ENCODE data around the gene HBQ1.
"Not testable (repeated sequence)": the region's sequence is repeated elsewhere in the genome, so short reads cannot be mapped to it uniquely, and the experiment has no call there.

- not testable (repeated sequence) for TF ChIP-seq POLR2AphosphoS5, POLR2A, EP300 (IDR thresholded peaks at IDR 0.05)
- TF ChIP-seq, protein P1, sequence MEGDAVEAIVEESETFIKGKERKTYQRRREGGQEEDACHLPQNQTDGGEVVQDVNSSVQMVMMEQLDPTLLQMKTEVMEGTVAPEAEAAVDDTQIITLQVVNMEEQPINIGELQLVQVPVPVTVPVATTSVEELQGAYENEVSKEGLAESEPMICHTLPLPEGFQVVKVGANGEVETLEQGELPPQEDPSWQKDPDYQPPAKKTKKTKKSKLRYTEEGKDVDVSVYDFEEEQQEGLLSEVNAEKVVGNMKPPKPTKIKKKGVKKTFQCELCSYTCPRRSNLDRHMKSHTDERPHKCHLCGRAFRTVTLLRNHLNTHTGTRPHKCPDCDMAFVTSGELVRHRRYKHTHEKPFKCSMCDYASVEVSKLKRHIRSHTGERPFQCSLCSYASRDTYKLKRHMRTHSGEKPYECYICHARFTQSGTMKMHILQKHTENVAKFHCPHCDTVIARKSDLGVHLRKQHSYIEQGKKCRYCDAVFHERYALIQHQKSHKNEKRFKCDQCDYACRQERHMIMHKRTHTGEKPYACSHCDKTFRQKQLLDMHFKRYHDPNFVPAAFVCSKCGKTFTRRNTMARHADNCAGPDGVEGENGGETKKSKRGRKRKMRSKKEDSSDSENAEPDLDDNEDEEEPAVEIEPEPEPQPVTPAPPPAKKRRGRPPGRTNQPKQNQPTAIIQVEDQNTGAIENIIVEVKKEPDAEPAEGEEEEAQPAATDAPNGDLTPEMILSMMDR (IDR thresholded peaks at IDR 0.05) = not testable (repeated sequence)
Observed at GRCh38 chr16:153550-154216, 26.6 kb upstream of the HBQ1 start.

Measured in suprapubic skin (tissue), 4 donors.